ENCODE measurements around the gene CHD2.

Gene CHD2

GRCh38 chr15:93005133-93005532 is 105.0 kb downstream of the CHD2 start:
- no peak for DNase-seq (ENCODE audit: low read depth)
- H3K4me3 ChIP-seq (ENCODE audit: low read length): no peak overlapping the region
- TF ChIP-seq, protein P1, sequence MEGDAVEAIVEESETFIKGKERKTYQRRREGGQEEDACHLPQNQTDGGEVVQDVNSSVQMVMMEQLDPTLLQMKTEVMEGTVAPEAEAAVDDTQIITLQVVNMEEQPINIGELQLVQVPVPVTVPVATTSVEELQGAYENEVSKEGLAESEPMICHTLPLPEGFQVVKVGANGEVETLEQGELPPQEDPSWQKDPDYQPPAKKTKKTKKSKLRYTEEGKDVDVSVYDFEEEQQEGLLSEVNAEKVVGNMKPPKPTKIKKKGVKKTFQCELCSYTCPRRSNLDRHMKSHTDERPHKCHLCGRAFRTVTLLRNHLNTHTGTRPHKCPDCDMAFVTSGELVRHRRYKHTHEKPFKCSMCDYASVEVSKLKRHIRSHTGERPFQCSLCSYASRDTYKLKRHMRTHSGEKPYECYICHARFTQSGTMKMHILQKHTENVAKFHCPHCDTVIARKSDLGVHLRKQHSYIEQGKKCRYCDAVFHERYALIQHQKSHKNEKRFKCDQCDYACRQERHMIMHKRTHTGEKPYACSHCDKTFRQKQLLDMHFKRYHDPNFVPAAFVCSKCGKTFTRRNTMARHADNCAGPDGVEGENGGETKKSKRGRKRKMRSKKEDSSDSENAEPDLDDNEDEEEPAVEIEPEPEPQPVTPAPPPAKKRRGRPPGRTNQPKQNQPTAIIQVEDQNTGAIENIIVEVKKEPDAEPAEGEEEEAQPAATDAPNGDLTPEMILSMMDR (IDR thresholded peaks at IDR 0.05; ENCODE audit: insufficient read depth, low read depth, low read length, missing control alignments): no peak

GRCh38 chr15:93007994-93008393 is 107.9 kb downstream of the CHD2 start:
- no peak overlapping the region for H3K4me3 ChIP-seq (ENCODE audit: low read length)
- TF ChIP-seq, protein P1 (IDR thresholded peaks at IDR 0.05; ENCODE audit: insufficient read depth, low read depth, low read length, missing control alignments): no peak
- DNase-seq (ENCODE audit: low read depth): no peak

GRCh38 chr15:93012786-93013185 is 112.7 kb downstream of the CHD2 start:
- TF ChIP-seq, protein P1 (IDR thresholded peaks at IDR 0.05; ENCODE audit: insufficient read depth, low read depth, low read length, missing control alignments): no peak
- H3K4me3 ChIP-seq (ENCODE audit: low read length): no peak overlapping the region
- DNase-seq (ENCODE audit: low read depth): no peak

- TF ChIP-seq, protein P1 (IDR thresholded peaks at IDR 0.05; ENCODE audit: insufficient read depth, low read depth, low read length, missing control alignments): no peak
- no peak overlapping the region for H3K4me3 ChIP-seq (ENCODE audit: low read length)
- DNase-seq (ENCODE audit: low read depth): no peak
These were observed 117.4 kb downstream of the CHD2 start for GRCh38 chr15:93017526-93017925.

- TF ChIP-seq, protein P1 (IDR thresholded peaks at IDR 0.05; ENCODE audit: insufficient read depth, low read depth, low read length, missing control alignments): peak; percentile 29
- H3K4me3 ChIP-seq (ENCODE audit: low read length): no peak overlapping the region
- DNase-seq (ENCODE audit: low read depth): no peak
These were observed 118.5 kb downstream of the CHD2 start for GRCh38 chr15:93018574-93018973.

GRCh38 chr15:93019090-93019489 is 119.0 kb downstream of the CHD2 start:
- DNase-seq (ENCODE audit: low read depth): no peak
- TF ChIP-seq, protein P1 (IDR thresholded peaks at IDR 0.05; ENCODE audit: insufficient read depth, low read depth, low read length, missing control alignments): no peak
- H3K4me3 ChIP-seq (ENCODE audit: low read length): no peak overlapping the region

- TF ChIP-seq, protein P1 (IDR thresholded peaks at IDR 0.05; ENCODE audit: insufficient read depth, low read depth, low read length, missing control alignments): no peak
- H3K4me3 ChIP-seq (ENCODE audit: low read length): no peak overlapping the region
- DNase-seq (ENCODE audit: low read depth): no peak
These were observed 119.8 kb downstream of the CHD2 start for GRCh38 chr15:93019971-93020370.

Measured in epithelial cell of esophagus (primary cell).